ENCODE data around the gene EPHB4. TPM values are rescaled to one million over a fixed set of nuclear protein-coding genes. Genes with fewer than 3 reads are reported as not detected.

Gene EPHB4
- total RNA-seq, 1 experiment from 2014 or later = 84.2 TPM

DNA sequence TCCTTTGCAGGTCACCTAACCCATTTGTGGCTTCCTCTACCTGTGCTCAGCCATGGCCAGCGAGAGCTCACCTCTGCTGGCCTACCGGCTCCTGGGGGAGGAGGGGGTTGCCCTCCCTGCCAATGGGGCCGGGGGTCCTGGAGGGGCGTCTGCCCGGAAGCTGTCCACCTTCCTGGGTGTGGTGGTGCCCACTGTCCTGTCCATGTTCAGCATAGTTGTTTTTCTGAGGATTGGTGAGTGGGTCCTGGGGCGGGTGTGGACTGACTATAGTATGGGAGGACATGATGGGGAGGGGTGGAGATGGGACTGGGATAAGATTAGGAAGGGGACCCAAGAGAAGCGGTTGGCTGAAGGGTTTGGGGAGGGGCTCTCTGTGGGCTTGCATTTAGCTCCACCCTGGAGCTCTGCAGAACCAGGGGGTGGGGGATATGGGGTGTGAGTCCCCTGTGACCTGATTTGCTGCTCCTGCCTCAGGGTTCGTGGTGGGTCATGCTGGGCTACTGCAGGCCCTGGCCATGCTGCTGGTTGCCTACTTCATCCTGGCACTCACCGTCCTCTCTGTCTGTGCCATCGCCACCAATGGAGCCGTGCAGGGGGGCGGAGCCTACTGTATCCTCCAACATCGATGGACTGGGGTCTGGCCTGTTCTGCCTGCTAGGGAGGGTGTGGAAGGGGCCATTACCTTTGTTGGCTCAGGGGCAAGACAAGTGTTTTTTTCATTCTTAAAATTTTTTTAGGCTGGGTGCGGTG is 27.0 kb upstream of the EPHB4 start:
- DNase-seq (ENCODE audit: low read depth) = no peak

DNA sequence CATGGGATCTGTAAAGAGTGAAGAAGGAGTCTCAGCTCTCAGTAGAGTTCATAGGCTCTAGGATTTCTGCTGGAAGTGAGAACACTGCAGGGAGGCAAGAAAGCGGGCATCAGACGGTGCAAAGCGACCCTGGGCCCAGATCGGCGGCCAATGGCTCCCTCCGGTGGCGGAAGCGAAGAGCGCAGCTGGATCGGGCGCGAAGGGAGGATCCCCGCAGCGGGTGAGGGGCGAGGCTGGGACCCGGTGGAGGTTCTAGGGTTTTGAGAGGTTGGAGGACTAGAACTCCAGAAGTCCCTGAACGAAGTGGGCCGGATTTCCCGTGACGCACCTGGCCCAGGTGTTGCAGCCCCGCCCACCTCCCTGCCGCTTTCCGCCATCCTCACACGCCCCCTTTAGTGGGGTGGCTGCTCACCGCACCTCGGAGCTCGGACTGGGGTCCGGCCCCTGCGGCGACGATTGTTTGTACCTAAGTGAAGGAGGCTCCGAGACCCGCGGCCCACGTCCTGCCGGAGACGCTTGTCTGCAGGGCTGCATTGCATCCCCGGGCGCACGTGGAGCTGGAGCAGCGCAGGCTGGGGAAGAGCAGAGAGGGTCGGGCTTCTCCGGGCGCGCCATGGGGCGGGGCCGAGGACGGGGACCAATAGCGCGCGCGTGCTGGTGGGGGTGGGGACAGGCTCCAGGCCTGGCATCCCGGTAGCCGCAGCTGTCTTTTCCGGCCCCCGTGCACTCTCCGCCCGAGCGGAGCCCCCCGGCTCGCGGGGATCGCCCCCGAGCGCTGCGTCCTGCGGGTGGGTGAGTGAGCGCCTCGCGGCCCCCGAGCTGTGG is 24.9 kb upstream of the EPHB4 start, which contains the start of gene SLC12A9:
Gene SLC12A9 (plus strand): TSS at position 666 of the 825 bp plus-strand sequence. CDS start 1,485 bp downstream, outside the sequence.
- DNase-seq (ENCODE audit: low read depth) = peak; percentile 90

DNA sequence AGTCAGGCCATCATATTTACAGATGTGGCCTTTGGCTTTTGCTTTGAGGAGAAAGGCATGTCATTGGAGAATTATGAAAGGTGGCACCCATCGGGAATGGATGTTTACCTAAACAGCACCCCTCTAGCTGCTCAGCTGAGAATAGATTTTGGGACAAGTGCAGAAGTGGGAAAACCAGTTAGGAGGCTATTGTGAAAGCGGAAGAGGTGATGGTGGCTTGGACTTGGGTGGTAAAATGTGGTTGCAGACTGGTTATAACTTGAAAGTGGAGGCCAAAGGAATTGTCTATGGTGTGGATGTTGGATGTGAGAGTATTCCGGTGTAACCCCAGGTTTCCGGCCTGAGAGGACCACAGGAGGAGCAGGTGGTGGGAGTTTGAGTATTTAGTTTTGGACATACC is 20.0 kb upstream of the EPHB4 start:
- DNase-seq (ENCODE audit: low read depth) = no peak

GRCh38 chr7:100840470-100841100 is 13.3 kb upstream of the EPHB4 start:
- DNase-seq (ENCODE audit: low read depth) = no peak

DNA sequence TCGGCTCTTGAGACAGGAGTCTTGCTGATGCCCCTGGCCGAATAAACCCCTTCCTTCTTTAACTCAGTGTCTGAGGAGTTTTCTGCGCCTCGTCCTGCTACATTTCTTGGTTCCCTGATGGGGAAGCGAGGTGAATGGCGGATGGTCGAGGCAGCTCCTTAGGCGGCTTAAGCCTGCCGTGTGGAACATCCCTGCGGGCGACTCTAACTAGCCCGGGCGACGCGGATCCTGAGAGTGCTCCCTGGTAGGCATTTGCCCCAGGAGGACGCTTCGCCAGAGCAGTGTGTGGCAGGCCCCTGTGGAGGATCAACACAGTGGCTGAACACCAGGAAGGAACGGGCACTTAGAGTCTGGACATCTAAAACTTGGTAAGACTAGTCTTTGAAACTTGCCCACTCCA is 12.0 kb upstream of the EPHB4 start:
- no peak for DNase-seq (ENCODE audit: low read depth)

- peak; percentile 92 for DNase-seq (ENCODE audit: low read depth)
These were observed 9.9 kb upstream of the EPHB4 start for GRCh38 chr7:100837099-100837836.

DNA sequence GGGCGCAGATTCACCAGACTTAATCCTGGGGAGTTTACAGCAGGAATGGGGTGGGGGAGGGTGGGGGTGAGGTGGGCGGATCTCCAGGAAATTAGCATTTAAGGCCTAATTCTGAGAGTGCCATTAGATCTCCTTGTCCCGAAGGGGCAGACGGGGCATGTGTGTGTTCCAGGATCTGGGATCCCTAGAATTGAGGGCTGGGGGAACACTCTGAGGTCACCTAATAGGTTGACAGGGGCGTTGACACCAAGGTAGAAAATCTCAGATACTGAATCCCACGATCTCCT is 9.4 kb upstream of the EPHB4 start:
- DNase-seq (ENCODE audit: low read depth) = no peak

- no peak for DNase-seq (ENCODE audit: low read depth)
These were observed 8.8 kb upstream of the EPHB4 start for GRCh38 chr7:100835903-100836811.

DNA sequence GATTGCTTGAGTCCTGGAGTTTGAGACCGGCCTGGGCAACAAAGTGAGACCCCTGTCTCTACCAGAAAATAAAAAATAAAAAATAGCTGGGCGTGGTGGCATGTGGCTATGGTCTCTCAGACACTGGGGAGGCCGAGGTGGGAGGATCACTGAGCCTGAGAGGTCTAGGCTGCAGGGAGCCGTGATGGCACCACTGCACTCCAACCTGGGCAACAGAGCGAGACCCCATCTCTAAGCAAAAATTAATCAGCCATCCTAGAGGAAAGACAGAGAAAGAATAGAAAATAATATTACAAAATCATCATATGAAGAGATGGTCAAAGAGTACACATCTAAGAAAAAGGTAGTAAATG is 4.9 kb upstream of the EPHB4 start:
- no peak for DNase-seq (ENCODE audit: low read depth)

GRCh38 chr7:100830396-100830795 is 3.1 kb upstream of the EPHB4 start:
- DNase-seq (ENCODE audit: low read depth) = no peak

DNA sequence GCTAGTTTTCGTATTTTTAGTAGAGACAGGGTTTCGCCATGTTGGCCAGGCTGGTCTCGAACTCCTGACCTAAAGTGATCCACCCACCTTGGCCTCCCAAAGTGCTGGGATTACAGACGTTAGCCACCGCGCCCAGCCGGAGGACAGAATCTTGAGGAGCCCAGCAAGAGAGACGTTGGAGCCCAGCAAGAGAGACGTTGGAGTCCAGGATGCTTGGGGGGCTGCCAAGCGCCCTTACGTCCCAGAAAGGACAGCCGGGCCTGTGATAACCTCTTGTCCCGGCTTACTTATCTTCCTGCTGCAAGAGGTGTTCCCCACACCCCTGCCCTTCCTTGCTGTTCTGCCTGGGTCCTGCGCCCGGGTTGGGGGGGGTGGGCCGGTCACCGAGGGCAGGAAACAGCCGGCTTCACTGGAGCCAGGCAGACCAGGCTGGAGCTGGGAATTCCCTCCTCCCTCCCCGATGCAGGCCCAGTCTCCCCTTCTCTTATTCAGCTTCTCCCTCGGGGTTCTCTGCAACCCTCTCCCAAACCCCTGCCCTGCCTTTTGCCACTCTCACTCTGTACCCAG is 1.9 kb upstream of the EPHB4 start:
- no peak for DNase-seq (ENCODE audit: low read depth)

GRCh38 chr7:100826514-100827329 is 601 bp downstream of the EPHB4 start:
- peak; percentile 25 for DNase-seq (ENCODE audit: low read depth)

DNA sequence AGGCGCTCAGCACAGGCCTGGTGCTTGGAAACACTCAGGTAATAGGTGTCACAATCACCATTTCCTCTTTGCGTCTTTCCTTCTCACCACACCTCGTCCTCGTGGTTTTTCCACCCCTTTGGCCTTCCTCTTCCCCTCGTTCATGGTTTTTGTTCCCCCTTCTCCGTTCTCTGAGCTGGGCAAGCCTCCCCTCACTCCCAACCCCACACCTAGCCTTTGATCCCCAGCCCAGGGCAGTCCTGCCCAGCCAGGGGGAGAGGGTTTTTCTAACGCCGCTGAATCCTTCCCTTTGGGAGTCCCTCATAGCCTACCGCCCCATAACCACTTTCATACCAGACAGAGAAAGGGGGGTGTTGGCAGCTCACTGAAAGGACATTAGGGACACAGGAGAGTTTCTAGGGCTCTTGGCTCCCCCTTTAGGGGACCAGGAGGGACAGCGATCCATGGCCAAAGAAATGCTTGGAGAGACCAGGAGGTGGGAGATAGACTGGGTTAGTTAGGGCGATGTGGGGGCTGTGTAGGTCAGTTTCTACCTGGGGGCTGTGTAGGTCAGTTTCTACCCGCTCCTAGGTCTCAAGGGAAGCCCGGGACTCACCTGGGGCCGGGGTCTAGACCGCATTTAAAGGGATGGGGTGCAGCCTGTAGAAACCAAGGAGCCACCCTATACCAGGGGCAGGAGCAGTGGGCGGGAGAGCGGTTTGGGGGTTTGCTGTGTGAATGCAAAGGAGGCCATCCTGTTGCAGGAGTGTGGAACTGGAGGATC is 1.4 kb downstream of the EPHB4 start:
- peak; percentile 77 for DNase-seq (ENCODE audit: low read depth)

GRCh38 chr7:100825215-100825671 is 2.1 kb downstream of the EPHB4 start:
- no peak for DNase-seq (ENCODE audit: low read depth)

DNA sequence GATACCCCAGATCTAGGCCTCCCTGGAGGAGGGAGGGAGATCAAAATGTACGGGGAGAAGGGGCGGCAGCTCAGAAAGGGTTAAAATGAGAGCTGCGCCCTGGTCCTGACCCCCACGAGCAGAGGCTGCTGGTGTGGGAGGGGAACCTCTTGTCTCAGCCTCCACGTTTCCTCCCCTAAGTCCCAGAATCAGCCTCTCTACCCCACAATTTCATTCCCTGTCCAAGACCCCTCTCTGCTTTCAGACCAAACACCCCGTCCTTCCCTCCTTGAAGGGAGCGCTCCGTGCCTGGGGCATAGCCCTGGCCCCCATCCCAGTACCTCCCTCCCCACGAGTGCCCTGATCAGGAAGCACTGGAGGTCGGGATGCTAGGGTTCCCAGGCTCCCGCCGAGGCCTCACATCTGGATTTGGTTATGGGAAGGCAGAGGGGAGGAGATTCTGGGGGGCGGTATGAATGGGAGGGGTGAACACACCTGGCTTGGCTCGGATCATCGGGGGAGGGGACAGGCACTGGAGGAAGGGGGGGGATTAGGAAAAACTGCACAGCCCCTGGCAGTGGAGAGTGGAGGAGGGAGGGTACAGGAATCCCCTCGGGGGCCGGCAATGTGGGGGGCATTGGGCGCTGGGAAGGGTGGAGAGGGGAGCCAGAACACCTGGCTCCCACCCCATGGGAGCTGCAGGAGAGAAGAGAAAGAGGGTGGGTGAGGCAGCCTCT is 2.7 kb downstream of the EPHB4 start:
- DNase-seq (ENCODE audit: low read depth) = no peak

DNA sequence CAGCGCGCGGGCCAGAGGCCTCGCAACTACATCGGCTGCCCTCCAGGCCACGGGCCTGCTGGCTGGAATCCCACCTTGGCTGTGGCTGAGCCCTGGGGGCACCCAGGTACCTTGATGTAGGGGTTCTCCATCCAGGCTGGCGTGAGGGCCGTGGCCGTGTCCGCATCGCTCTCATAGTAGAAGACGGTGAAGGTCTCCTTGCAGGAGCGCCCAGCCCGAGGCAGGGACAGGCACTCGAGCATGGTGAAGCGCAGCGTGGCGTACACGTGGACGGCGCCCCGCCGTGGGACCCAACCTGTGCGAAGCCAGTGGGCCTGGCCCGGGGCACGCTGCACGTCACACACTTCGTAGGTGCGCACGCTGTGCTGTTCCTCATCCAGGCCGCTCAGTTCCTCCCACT is 3.8 kb downstream of the EPHB4 start:
- no peak for DNase-seq (ENCODE audit: low read depth)

GRCh38 chr7:100823140-100823525 is 4.2 kb downstream of the EPHB4 start:
- no peak for DNase-seq (ENCODE audit: low read depth)
